T-helper 22 cell (primary cell): Measurements from ENCODE around the gene FXR2.

Experiments
- DNase-seq: peaks from one replicate; pipeline ENCODE4 v3.0.0-alpha.2; 2020; ENCODE audit warnings: low read depth

Gene FXR2

DNA sequence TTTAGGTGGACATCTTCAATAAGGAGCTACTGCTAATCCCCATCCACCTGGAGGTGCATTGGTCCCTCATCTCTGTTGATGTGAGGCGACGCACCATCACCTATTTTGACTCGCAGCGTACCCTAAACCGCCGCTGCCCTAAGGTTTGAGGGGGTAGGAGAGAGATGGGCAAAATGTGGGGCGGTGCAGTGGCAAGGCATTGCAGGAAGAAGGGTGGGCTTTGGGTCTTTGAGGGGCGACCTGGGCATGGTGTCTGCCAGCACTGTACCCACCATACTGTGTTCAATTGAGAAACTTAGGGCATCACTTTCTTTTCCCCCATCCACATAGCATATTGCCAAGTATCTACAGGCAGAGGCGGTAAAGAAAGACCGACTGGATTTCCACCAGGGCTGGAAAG is 44.3 kb downstream of the FXR2 start:
- DNase-seq = no peak

DNA sequence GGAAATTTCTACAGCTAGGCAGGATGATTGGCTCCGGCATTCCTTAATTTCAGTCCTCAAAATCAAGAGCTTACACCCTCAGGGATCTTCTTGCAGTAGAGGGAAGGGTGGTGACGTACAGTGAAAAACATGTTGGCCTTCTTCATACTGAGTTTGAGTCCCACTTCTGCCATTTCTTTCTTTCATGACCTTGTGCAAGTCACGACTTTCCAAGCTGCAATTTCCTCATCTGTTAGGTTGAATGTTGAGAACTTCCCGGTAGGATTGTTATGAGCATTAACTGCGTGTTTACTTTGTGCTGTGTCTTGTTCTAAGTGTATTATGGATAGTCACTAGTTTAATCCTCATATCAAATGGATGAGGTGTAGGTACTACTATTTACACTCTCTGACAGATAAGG is 45.1 kb downstream of the FXR2 start:
- no peak for DNase-seq

DNA sequence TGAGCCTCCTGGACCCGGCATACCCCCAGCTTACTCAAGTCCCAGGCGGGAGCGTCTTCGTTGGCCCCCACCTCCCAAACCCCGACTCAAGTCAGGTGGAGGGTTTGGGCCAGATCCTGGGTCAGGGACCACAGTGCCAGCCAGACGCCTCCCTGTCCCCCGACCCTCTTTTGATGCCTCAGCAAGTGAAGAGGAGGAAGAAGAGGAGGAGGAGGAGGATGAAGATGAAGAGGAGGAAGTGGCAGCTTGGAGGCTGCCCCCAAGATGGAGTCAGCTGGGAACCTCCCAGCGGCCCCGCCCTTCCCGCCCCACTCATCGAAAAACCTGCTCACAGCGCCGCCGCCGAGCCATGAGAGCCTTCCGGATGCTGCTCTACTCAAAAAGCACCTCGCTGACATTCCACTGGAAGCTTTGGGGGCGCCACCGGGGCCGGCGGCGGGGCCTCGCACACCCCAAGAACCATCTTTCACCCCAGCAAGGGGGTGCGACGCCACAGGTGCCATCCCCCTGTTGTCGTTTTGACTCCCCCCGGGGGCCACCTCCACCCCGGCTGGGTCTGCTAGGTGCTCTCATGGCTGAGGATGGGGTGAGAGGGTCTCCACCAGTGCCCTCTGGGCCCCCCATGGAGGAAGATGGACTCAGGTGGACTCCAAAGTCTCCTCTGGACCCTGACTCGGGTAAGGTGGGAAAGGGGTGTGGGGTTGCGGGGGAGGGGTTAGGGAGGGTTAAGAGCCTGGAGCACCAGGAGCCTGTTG is 51.4 kb downstream of the FXR2 start:
- no peak for DNase-seq

DNA sequence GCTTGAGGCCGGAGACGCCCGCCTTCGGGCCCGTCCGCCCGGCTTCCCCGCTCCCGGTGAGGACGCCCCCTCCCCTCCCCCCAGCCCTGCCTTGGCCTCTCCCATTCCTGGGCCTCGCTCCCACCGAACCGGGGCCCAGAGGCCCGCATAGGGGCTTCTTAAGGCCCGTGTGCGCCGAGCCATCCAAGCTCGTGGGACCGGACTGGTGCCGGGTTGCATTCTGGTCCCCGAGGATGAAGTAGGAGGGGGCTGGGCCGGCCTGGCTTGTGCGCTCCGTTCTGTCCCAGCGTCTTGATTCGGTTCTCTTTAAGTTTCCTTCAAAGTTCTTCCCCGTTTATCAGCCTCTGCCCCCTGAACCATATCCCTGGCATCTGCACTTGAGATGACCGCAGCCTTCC is 52.5 kb downstream of the FXR2 start:
- no peak for DNase-seq

DNA sequence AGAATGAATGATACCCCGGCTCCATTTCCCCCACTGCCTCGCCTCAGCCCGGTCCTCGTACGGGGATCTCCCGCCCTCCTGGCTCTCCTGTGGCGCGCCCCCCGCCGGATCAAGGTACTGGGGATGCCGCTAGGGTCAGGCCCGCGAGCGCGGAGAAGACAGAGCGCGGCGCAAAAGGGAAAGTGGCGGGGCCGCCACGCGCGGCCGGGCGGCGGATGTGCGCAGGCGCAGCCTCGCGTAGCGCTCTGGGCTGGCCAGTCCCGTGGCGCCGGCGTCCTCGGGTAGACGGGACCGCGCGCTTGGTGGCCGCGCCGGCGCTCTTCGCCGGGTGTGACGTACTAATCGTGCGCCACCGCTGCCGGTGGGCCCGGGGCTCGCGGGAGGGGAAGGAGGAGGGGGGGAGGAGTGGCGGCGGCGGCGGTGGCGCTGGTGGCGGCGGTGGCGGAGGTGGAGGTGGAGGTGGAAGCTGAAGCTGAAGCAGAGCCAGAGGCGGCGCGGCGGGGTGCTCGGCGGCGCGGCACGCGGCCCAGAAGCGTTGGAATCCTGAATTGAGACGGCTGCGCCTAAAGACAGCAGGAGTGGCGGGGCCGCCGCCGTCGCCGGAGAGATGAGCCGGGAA is 53.0 kb downstream of the FXR2 start, which contains the start of gene SENP3:
Gene SENP3 (plus strand): TSS at position 331 of the 619 bp plus-strand sequence. CDS start 1,158 bp downstream, outside the sequence.
- peak; percentile 90 for DNase-seq

DNA sequence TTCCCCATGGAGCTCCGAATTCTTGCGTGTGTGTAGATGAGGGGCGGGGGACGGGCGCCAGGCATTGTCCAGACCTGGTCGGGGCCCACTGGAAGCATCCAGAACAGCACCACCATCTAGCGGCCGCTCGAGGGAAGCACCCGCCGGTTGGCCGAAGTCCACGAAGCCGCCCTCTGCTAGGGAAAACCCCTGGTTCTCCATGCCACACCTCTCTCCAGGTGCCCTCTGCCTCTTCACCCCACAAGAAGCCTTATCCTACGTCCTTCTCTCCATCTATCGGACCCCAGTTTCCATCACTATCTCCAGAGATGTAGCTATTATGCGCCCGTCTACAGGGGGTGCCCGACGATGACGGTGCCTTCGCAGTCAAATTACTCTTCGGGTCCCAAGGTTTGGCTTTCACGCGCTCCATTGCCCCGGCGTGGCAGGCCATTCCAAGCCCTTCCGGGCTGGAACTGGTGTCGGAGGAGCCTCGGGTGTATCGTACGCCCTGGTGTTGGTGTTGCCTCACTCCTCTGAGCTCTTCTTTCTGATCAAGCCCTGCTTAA is 53.6 kb downstream of the FXR2 start:
- DNase-seq = peak; percentile 64

DNA sequence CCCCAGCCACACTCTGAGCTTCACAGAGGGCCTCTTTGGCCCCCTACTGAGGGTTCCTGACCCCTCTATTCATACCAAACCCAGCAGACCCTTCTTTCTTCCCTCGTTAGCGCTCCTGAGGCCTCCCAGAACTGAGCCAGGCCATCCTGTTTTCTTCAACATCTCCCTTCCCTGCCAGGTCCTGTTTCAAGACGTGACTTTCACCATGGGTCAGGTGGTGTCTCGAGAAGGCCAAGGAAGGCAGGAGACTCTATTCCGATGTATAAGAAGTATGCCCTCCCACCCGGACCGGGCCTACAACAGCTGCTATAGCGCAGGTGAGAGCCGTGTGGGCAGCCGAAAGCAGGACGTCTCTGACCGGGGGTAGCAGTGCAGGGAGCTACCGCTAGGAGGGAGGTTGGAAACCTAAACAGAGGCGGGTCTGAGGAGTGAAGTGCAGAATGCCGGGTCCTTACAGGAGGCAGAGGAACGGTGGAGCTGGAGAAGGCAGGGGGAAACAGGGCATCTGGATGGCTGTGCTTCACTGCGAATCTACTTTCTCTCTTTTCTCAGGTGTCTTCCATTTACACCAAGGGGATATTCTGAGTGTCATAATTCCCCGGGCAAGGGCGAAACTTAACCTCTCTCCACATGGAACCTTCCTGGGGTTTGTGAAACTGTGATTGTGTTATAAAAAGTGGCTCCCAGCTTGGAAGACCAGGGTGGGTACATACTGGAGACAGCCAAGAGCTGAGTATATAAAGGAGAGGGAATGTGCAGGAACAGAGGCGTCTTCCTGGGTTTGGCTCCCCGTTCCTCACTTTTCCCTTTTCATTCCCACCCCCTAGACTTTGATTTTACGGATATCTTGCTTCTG is 54.3 kb downstream of the FXR2 start:
- DNase-seq = no peak

DNA sequence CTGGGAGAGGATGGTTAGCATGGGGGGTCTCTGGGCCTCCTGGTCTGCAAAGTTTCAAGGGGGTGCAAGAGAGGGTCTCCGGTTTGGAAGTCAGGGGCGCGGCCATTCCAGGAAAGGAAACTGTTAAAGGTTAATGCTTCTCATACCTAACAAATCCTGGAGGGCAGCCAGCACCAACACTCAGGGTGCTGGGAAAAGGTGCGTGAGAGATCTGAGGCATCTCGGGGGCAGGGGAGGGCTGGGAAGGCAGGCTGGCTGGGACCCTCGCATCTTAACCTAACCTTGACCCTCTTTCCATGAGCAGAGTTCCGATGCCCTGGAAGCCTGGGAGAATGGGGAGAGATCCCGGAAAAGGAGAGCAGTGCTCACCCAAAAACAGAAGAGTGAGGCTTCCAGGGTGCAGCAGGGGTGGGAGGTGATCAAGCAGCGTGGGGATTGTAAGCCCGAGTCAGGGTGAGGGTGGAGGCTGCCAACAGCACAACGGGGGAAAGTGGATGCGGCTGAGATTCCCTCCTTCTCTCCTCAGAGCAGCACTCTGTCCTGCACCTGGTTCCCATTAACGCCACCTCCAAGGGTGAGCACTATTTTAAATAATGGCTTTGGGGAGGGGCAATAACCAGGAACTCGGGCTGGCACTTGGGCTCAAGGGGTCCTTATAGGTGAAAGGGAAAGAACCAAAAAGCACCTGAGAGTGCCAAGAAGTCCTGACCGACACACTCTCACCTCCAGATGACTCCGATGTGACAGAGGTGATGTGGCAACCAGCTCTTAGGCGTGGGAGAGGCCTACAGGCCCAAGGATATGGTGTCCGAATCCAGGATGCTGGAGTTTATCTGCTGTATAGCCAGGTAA is 55.2 kb downstream of the FXR2 start:
- DNase-seq = no peak

DNA sequence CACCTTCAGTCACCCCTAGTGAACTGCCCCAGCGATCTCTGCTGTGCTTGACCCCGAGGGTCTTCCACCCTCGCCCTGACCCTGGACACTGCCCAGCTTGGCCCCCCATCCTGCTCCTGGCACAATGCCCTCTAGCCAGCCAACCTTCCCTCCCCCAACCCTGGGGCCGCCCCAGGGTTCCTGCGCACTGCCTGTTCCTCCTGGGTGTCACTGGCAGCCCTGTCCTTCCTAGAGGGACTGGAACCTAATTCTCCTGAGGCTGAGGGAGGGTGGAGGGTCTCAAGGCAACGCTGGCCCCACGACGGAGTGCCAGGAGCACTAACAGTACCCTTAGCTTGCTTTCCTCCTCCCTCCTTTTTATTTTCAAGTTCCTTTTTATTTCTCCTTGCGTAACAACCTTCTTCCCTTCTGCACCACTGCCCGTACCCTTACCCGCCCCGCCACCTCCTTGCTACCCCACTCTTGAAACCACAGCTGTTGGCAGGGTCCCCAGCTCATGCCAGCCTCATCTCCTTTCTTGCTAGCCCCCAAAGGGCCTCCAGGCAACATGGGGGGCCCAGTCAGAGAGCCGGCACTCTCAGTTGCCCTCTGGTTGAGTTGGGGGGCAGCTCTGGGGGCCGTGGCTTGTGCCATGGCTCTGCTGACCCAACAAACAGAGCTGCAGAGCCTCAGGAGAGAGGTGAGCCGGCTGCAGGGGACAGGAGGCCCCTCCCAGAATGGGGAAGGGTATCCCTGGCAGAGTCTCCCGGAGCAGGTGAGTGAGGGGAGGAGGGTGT is 56.0 kb downstream of the FXR2 start, which contains the start of gene TNFSF13:
Gene TNFSF13 (plus strand): TSS at position 207 of the 776 bp plus-strand sequence. CDS start 290 bp downstream, at position 497.
- DNase-seq = no peak

DNA sequence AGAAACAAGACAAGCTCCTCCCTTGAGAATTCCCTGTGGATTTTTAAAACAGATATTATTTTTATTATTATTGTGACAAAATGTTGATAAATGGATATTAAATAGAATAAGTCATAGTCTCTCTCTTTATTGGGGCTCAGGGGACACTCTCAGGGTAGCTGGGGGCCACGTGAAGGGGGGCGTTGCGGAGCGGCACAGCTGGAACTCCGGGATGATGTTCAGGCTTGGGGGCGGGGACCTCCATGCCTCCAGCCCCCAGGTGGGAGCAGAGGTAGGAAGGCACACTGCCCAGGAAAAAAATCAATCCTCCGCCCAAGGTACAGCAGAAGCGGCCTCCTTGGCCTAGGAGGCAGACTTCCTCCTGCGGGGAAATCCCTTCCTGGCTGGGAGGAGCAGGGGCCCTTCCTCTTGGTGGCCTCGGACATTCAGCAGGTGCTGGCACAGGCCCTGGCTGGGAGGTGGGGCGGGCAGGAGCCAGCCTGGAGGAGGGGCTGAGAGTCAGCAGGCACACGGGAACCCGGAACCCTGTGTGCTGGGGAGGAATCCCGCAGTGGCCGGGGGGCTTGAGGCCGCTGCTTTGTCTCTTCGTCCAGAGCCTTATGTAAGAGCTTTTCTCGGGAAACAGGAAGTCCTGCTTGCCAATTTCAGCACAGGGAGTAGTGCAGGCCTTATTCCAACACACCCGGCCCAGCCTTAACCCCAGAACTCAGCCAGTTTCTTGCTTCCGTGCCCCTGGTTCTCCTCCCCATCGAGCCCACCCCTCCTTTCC is 56.7 kb downstream of the FXR2 start:
- DNase-seq = no peak

DNA sequence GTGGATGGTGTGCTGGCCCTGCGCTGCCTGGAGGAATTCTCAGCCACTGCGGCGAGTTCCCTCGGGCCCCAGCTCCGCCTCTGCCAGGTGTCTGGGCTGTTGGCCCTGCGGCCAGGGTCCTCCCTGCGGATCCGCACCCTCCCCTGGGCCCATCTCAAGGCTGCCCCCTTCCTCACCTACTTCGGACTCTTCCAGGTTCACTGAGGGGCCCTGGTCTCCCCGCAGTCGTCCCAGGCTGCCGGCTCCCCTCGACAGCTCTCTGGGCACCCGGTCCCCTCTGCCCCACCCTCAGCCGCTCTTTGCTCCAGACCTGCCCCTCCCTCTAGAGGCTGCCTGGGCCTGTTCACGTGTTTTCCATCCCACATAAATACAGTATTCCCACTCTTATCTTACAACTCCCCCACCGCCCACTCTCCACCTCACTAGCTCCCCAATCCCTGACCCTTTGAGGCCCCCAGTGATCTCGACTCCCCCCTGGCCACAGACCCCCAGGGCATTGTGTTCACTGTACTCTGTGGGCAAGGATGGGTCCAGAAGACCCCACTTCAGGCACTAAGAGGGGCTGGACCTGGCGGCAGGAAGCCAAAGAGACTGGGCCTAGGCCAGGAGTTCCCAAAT is 57.4 kb downstream of the FXR2 start:
- no peak for DNase-seq

DNA sequence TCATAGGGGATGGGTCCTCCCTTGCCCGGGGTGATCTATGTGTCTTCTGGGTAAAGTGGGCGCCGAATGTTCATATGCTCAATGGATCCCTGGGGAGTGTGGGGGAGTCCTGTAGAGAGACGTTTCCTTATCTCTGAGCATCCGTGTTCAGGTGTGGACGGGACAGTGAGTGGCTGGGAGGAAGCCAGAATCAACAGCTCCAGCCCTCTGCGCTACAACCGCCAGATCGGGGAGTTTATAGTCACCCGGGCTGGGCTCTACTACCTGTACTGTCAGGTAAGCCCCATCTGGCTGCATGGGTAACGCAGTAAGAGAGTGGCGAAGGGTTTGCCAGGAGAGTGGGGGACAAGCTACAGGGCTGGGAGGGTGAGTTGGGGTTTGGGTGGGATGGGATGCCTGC is 58.1 kb downstream of the FXR2 start:
- DNase-seq = no peak

DNA sequence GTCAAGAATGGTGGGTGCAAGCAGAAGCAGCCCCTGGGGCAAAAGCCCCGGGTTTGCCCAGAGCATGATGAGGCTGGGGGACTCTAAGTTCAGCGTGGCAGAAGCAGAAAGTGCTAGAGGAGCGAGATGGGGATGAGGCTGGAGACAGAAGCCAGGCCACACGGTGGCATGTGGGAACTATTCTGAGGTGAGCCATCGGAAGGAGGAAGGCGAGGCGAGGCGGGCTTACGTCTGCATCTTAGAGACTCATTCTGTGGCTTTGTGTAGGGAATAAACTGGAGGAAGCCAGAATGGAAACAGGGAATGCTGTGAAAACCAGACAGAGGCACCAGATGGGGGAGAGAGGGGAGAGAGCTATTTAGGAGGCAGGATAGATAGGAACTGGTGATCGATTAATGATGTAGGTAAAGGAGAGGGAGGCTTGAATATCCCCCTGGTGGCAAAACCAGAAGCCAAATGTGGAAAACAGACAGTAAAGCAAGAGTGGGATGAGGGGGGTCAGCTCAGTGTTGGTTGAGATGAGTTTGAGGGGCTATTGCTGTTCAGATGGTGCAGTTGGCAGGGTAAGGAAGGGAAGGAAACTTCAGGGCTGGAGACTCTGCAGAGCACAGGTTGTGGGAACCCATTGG is 59.3 kb downstream of the FXR2 start:
- DNase-seq = no peak

DNA sequence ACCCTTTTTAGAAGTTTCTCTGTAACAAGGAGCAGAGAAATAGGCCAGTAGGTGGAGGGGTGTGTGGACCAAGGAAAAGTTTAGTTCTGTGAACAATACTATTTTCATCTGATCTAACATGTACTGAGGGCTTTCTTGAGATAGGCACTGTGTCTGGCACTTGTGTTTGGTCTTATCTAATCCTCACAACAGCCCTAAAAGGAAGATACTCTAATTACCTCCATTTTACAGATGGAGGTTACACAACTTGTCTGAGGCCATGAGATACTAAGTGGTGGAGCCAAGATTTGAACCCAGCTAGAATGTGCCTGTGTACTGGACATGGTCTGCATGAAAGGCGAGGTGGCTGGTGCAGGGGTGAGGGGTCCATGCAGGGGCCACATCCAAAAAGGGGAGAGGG is 61.3 kb downstream of the FXR2 start:
- DNase-seq = no peak

DNA sequence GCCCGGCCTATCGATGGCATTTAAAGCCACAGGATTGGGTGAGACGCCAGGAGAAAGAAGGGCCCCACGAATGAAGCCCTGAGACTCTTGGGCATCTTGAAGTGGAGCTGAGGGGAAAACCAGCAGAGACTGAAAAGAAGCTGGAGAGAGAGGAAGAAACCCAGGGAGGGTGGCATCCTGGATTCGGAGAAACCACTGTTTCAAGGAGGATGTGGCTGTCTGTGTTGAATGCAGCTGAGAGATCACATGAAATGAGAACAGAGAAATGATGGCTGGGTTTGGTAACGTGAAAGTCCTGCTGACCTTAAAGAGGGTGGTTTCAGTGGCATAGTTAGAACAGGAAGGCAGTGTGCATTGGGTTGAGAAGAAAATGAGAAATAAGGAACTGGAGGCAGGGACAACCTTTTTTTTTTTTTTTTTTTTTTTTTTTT is 62.1 kb downstream of the FXR2 start:
- peak; percentile 27 for DNase-seq

DNA sequence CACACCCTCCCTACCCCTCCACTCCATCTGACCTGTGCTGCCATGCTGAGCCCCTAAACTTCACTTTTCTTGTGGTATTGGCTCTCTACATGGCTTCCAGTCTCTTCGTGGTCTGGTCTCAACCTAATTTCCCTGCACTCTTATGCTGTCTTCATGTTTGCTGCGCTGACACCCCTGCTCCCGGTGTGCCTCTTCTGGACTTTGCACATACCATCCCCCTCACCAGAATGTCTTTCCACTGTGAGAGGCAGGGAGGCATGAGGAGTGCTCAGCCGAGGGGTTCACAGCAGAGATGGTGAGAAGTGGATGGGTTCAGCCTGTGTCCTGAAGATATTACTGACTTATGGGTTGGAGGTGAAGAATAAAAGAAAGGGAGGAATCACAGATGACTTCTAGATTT is 63.3 kb downstream of the FXR2 start:
- DNase-seq = no peak

DNA sequence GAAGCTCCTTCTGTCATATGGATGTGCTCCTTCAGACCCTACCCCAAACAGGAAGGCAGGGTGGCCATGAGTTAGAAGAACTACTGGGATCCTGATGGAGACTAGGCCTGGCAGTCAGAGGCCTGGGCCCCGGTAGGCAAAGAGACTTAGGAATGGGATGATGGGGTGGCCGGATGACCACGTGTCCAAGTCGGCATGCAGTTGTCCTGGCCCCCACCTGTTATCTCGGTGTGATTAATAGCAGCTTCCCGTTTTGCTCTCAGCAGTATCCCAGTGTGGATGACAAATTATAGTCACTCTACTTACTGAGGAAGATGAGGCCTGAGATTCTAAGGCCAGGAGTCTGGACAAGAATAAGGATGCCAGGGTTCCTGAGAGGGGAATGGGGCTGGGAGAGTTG is 64.4 kb downstream of the FXR2 start:
- no peak for DNase-seq

DNA sequence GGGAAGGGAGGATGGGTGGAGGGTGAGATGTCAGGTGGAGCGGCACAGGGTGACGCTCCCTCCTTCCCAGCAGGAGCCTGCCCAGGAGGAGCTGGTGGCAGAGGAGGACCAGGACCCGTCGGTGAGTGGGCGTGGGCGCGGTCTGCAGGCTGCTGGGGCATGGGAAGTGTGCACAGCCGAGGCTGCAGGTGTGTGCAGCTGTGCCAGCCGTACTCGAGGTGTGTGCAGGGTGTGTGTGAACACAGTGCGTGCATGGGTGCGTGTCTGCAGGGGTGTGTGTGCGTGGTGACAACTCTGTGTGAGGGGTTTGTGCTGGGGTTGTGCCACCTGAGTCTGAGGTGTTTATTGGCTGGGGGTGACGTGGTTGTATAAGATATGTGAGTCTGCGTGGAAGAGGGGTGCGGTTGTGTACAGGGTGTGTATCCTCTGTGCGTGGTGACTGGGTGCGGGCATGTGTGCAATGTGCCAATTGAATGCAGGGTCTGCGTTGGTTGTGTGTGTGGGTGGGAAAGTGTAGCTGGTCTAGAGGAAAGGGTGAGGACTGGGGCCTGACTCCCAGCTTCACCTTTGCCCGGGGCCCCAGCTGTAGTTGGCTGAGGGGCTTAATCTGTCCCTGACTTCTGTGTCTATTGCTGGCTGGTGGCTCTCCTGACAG is 65.2 kb downstream of the FXR2 start:
- no peak for DNase-seq
